RWPE2 (cell line): ENCODE data around the gene XAB2.
"Not testable (repeated sequence)": the region's sequence is repeated elsewhere in the genome, so short reads cannot be mapped to it uniquely, and the experiment has no call there.

ENCODE experiments used
- ATAC-seq: fragments of 200-7000 bp; cut with Tn5 transposase; 3 replicates; pipeline ENCODE4 v1.9.1; 2021; ENCODE audit warnings: low read depth
- DNase-seq: peaks from one replicate; pipeline ENCODE4 v3.0.0-alpha.2; 2020; ENCODE audit warnings: low spot score
- H3K27ac ChIP-seq: fragments of 450-650 bp; 2 replicates; pipeline ENCODE4 v1.5.1; 2017; ENCODE audit warnings: mild to moderate bottlenecking; ENCODE audit not compliant: poor library complexity, severe bottlenecking
- H3K27me3 ChIP-seq: fragments of 250-450 bp; sonication (Bioruptor Pico); 2 replicates; pipeline ENCODE4 v1.5.1; 2021; ENCODE audit warnings: mild to moderate bottlenecking, moderate library complexity; ENCODE audit not compliant: insufficient read depth, poor library complexity, severe bottlenecking
- H3K36me3 ChIP-seq: fragments of 250-450 bp; sonication (Bioruptor Pico); 2 replicates; pipeline ENCODE4 v1.5.1; 2020; ENCODE audit warnings: low read depth, mild to moderate bottlenecking, moderate library complexity
- H3K4me1 ChIP-seq: fragments of 250-450 bp; sonication (Bioruptor Pico); 2 replicates; pipeline ENCODE4 v1.5.1; 2021; ENCODE audit warnings: mild to moderate bottlenecking, moderate library complexity; ENCODE audit not compliant: insufficient read depth, poor library complexity, severe bottlenecking
- H3K4me3 ChIP-seq: fragments of 250-450 bp; sonication (Bioruptor Pico); 2 replicates; pipeline ENCODE4 v1.5.1; 2021; ENCODE audit warnings: mild to moderate bottlenecking, moderate library complexity; ENCODE audit not compliant: severe bottlenecking
- H3K9me3 ChIP-seq: fragments of 250-450 bp; sonication (Bioruptor Pico); 2 replicates; pipeline ENCODE4 v1.5.1; 2021; ENCODE audit warnings: mild to moderate bottlenecking, moderate library complexity; ENCODE audit not compliant: severe bottlenecking
- TF ChIP-seq, protein P1 (sequence below): fragments of 450-650 bp; IDR thresholded peaks from one replicate; pipeline ENCODE4 v1.5.1; 2017; ENCODE audit warnings: mild to moderate bottlenecking, moderate library complexity; ENCODE audit not compliant: poor library complexity, severe bottlenecking

XAB2 gene

DNA sequence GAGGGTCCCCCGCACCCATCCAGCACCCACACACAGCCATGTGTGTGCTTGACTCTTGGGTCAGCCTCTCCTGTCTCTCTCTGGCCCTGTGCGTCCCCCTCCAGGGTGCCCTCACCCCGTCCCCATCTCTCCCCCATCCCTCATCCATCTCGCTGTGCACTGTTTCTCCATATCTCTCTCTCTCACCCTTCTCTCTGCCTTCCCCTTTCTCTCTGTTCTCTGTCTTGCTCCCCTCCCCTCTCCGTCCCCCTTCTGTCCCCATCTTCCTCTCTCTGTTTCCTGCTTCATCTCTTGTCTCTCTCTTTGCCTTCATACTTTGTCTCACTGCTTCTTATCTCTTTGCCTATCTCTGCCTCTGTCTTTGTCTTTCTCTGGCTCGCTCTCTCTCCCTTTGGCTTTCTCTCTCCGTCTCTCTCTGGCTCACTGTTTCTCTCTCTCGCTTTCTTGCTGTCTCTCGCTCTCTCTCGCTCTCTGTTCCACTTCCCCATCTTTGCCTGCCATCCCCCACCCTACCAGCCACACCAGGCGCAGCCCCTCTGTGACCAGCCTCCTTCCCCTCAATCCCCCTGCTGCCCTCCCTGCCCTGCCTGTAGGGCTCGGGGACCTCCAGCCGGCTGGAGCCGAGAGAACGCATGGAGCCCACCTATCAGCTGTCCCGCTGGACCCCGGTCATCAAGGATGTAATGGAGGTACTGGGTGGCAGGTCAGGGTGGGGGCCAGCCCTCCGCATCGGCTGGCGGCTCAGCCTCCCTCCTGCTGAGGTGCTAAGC is 16.5 kb upstream of the XAB2 start:
- Histone ChIP-seq H3K36me3 (no peaks in the 10 kb centered on the region), H3K27ac (no peak overlapping the region), H3K4me1 (no peaks in the 10 kb centered on the region), H3K4me3 (no peak overlapping the region), H3K27me3 (no peaks in the 10 kb centered on the region), H3K9me3 (no peaks in the 10 kb centered on the region)
- no peak for DNase-seq
- TF ChIP-seq, protein P1, sequence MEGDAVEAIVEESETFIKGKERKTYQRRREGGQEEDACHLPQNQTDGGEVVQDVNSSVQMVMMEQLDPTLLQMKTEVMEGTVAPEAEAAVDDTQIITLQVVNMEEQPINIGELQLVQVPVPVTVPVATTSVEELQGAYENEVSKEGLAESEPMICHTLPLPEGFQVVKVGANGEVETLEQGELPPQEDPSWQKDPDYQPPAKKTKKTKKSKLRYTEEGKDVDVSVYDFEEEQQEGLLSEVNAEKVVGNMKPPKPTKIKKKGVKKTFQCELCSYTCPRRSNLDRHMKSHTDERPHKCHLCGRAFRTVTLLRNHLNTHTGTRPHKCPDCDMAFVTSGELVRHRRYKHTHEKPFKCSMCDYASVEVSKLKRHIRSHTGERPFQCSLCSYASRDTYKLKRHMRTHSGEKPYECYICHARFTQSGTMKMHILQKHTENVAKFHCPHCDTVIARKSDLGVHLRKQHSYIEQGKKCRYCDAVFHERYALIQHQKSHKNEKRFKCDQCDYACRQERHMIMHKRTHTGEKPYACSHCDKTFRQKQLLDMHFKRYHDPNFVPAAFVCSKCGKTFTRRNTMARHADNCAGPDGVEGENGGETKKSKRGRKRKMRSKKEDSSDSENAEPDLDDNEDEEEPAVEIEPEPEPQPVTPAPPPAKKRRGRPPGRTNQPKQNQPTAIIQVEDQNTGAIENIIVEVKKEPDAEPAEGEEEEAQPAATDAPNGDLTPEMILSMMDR: no peak
- ATAC-seq: no peak

GRCh38 chr19:7645163-7645562 is 15.8 kb upstream of the XAB2 start:
- H3K9me3 ChIP-seq: no peaks in the 10 kb centered on the region
- no peaks in the 10 kb centered on the region for H3K27me3 ChIP-seq
- no peak for DNase-seq
- TF ChIP-seq, protein P1: no peak
- no peak overlapping the region for H3K4me3 ChIP-seq
- H3K27ac ChIP-seq: no peak overlapping the region
- no peaks in the 10 kb centered on the region; the same call in 1 of the 2 replicates for H3K36me3 ChIP-seq
- no peaks in the 10 kb centered on the region for H3K4me1 ChIP-seq
- ATAC-seq: no peak

DNA sequence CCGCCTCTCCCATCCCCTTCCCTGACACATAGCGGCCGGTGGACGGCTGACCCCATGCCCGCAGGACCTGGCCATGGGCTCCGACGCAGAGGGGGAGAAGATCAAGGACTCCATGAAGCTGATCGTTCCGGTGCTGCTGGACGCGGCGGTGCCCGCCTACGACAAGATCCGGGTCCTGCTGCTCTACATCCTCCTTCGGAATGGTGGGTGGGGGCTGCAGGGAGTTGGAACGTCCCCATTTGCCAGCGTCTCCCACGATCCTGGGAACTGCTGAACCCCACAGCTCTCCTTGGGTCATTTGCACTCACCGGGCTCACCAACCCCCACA is 15.2 kb upstream of the XAB2 start:
- Histone ChIP-seq H3K36me3 (no peaks in the 10 kb centered on the region; the same call in 1 of the 2 replicates), H3K9me3 (no peaks in the 10 kb centered on the region), H3K27ac (no peak overlapping the region), H3K4me3 (no peak overlapping the region), H3K27me3 (no peaks in the 10 kb centered on the region), H3K4me1 (no peaks in the 10 kb centered on the region)
- TF ChIP-seq, protein P1: no peak
- no peak for DNase-seq
- ATAC-seq: no peak

DNA sequence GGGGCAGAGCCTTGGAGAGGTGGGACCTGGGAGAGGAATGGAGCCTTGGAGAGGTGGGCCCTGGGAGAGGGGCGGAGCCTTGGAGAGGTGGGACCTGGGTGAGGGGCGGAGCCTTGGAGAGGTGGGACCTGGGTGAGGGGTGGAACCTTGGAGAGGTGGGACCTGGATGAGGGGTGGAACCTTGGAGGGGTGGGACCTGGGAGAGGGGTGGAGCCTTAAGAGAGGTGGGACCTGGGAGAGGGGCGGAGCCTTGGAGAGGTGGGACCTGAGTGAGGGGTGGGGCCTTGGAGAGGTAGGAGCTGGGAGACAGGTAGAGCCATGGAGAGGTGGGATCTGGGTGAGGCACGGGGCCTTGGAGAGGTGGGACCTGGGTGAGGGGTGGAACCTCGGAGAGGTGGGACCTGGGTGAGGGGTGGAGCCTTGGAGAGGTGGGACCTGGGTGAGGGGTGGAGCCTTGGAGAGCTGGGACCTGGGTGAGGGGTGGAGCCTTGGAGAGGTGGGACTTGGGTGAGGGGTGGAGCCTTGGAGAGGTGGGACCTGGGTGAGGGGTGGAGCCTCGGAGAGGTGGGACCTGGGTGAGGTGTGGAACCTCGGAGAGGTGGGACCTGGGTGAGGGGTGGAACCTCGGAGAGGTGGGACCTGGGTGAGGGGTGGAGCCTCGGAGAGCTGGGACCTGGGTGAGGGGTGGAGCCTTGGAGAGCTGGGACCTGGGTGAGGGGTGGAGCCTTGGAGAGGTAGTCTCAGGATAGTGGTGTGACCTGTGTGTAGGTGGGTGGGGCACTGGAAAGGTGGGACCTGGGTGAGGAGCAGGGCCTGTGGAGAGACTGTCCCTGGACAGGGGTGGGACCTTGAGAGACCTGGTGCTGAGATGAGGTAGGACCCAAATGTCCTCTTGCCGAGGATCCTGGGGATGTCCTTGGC is 14.5 kb upstream of the XAB2 start:
- H3K36me3 ChIP-seq, DNase-seq, H3K27ac ChIP-seq, H3K27me3 ChIP-seq, ATAC-seq, H3K9me3 ChIP-seq, H3K4me3 ChIP-seq, H3K4me1 ChIP-seq: not testable (repeated sequence)

GRCh38 chr19:7643031-7643415 is 13.7 kb upstream of the XAB2 start:
- Histone ChIP-seq H3K27me3 (no peaks in the 10 kb centered on the region), H3K4me3 (no peak overlapping the region), H3K27ac (no peak overlapping the region), H3K36me3 (no peaks in the 10 kb centered on the region; the same call in 1 of the 2 replicates), H3K4me1 (no peaks in the 10 kb centered on the region), H3K9me3 (no peaks in the 10 kb centered on the region)
- TF ChIP-seq, protein P1: no peak
- DNase-seq: no peak
- ATAC-seq: no peak
